K562 (cell line): ENCODE data around the gene IFNAR2. TPM values are rescaled to one million over a fixed set of nuclear protein-coding genes. Genes with fewer than 3 reads are reported as not detected.

Source experiments
- BCOR ChIP-seq: fragments of 450-650 bp; IDR thresholded peaks from 2 replicates; pipeline ENCODE4 v1.6.1; 2016
- CSDE1 ChIP-seq, 2 experiments: fragments of 450-650 bp; IDR thresholded peaks; 2 replicates each; pipeline ENCODE4 v1.6.1; 2016; ENCODE audit warnings: mild to moderate bottlenecking in 1 of 2
- DIDO1 ChIP-seq: fragments of 450-650 bp; IDR thresholded peaks from 2 replicates; pipeline ENCODE4 v1.6.1; 2016; ENCODE audit warnings: low read depth, missing biosample characterization, missing genetic modification characterization
- DMBX1 ChIP-seq: fragments of 250-450 bp; sonication (Bioruptor Pico); IDR thresholded peaks from 2 replicates; pipeline ENCODE4 v1.8.0; 2022; ENCODE audit warnings: inconsistent platforms, mild to moderate bottlenecking, moderate library complexity, borderline replicate concordance
- E2F5 ChIP-seq: sonication (generic); formaldehyde crosslinking; IDR thresholded peaks from 2 replicates; pipeline ENCODE4 v1.8.0; 2022; ENCODE audit warnings: mild to moderate bottlenecking, missing genetic modification reagents
- E2F8 ChIP-seq: fragments of 450-650 bp; IDR thresholded peaks from 2 replicates; pipeline ENCODE4 v1.7.1; 2018; ENCODE audit warnings: mild to moderate bottlenecking, low read depth; ENCODE audit not compliant: partially characterized antibody
- PHTF2 ChIP-seq: fragments of 250-450 bp; sonication (Bioruptor Pico); IDR thresholded peaks from 2 replicates; pipeline ENCODE4 v1.5.0; 2021; ENCODE audit warnings: mild to moderate bottlenecking
- POLR2AphosphoS5 ChIP-seq: IDR thresholded peaks from 2 replicates; pipeline ENCODE4 v1.6.1; 2011; ENCODE audit warnings: mild to moderate bottlenecking, low read depth, low read length, moderate library complexity; ENCODE audit not compliant: control insufficient read depth, insufficient read depth
- PTBP1 ChIP-seq: fragments of 200-400 bp; formaldehyde crosslinking; IDR thresholded peaks from 2 replicates; pipeline ENCODE4 v1.6.1; 2017; ENCODE audit warnings: low read depth, low read length
- SAP30 ChIP-seq: fragments of 200-600 bp; sonication (generic); IDR thresholded peaks from 2 replicates; pipeline ENCODE4 v1.6.1; 2012; ENCODE audit warnings: borderline replicate concordance, low read depth, mild to moderate bottlenecking, moderate library complexity, low read length, control low read depth, inconsistent platforms; ENCODE audit not compliant: insufficient read depth, poor library complexity, severe bottlenecking
- SIN3B ChIP-seq: fragments of 450-650 bp; IDR thresholded peaks from 2 replicates; pipeline ENCODE4 v1.6.1; 2017; ENCODE audit warnings: low read depth, mild to moderate bottlenecking, moderate library complexity
- TAF7 ChIP-seq: fragments of 450-650 bp; IDR thresholded peaks from 2 replicates; pipeline ENCODE4 v1.6.1; 2016; ENCODE audit warnings: missing genetic modification characterization, missing compliant biosample characterization
- ZBTB17 ChIP-seq: fragments of 450-650 bp; formaldehyde crosslinking; IDR thresholded peaks from 2 replicates; pipeline ENCODE4 v1.4.0; 2020; ENCODE audit warnings: mild to moderate bottlenecking
- ZBTB43 ChIP-seq: sonication (generic); formaldehyde crosslinking; IDR thresholded peaks from 2 replicates; pipeline ENCODE4 v1.8.0; 2023; ENCODE audit warnings: mild to moderate bottlenecking, missing genetic modification reagents
- ZNF609 ChIP-seq: sonication (generic); formaldehyde crosslinking; IDR thresholded peaks from 2 replicates; pipeline ENCODE4 v1.8.1; 2023; ENCODE audit warnings: missing genetic modification reagents, mild to moderate bottlenecking, borderline replicate concordance
- polyA plus RNA-seq, 8 experiments: library from polyadenylated mRNA; depleted of rRNA in 4 of 8; stranded (reverse) in 5 of 8; unstranded in 3 of 8; fragments of >200 nt; fragmentation: Nextera tagmentation in 2 of 8; fragmentation: Illumina TruSeq in 1 of 8; extraction: Ambion mirVana in 2 of 8; extraction: Trizol in 1 of 8; gene quantifications; 2 replicates each; pipeline versions ENCODE4 v1.2.1 to v1.2.3, GENCODE V29; 2011 to 2014; ENCODE audit warnings: inconsistent platforms in 1 of 8, missing spikeins in 1 of 8
- total RNA-seq, 7 experiments: library from RNA; depleted of rRNA in 6 of 7; stranded (reverse); fragments of >200 nt in 6 of 7; fragmentation: Illumina TruSeq in 2 of 7; extraction: Trizol in 2 of 7; gene quantifications; 2 replicates each; pipeline versions ENCODE4 v1.2.1 to v1.2.3, GENCODE V29; 2011 to 2021; ENCODE audit warnings: low replicate concordance in 1 of 7
- TF ChIP-seq, protein P1 (sequence below): fragments of 450-650 bp; conservative IDR thresholded peaks from 2 replicates; pipeline ENCODE4 v1.6.1; 2016; ENCODE audit warnings: missing genetic modification characterization, low read depth, mild to moderate bottlenecking, missing compliant biosample characterization, moderate library complexity

Gene IFNAR2
- total and polyA plus RNA-seq, 9 of the 15 experiments (the other 6 are each of a cell fraction or from before 2014, with no cell fraction given): 1.7 to 48.3 (median 8.4) TPM

GRCh38 chr21:33266050-33266788, 36.5 kb downstream of the IFNAR2 start, which contains the start of gene IL10RB (continued):
- peak; percentile 79 for TF ChIP-seq SAP30
- no peak for TF ChIP-seq PHTF2
- no peak for TF ChIP-seq CSDE1 (IDR thresholded peaks at IDR 0.05)
- TF ChIP-seq BCOR: no peak
- TF ChIP-seq SIN3B: no peak
- TF ChIP-seq DIDO1 (tag): no peak
- no peak for TF ChIP-seq TAF7 (tag)
- TF ChIP-seq POLR2AphosphoS5: peak; percentile 72
- peak; percentile 18 for TF ChIP-seq E2F8
- TF ChIP-seq ZBTB17 (CRISPR knock-in tag): peak; percentile 64; the same call in 1 of the 2 replicates
- TF ChIP-seq, protein P1, sequence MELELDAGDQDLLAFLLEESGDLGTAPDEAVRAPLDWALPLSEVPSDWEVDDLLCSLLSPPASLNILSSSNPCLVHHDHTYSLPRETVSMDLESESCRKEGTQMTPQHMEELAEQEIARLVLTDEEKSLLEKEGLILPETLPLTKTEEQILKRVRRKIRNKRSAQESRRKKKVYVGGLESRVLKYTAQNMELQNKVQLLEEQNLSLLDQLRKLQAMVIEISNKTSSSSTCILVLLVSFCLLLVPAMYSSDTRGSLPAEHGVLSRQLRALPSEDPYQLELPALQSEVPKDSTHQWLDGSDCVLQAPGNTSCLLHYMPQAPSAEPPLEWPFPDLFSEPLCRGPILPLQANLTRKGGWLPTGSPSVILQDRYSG: no peak
- TF ChIP-seq E2F5 (CRISPR knock-in tag): no peak
- no peak for TF ChIP-seq ZBTB43 (CRISPR knock-in tag)
- TF ChIP-seq PTBP1: no peak
- TF ChIP-seq ZNF609: no peak
- no peak for TF ChIP-seq DMBX1 (CRISPR knock-in tag)
